ENCODE results near the gene NDUFS6.

The NDUFS6 gene

DNA sequence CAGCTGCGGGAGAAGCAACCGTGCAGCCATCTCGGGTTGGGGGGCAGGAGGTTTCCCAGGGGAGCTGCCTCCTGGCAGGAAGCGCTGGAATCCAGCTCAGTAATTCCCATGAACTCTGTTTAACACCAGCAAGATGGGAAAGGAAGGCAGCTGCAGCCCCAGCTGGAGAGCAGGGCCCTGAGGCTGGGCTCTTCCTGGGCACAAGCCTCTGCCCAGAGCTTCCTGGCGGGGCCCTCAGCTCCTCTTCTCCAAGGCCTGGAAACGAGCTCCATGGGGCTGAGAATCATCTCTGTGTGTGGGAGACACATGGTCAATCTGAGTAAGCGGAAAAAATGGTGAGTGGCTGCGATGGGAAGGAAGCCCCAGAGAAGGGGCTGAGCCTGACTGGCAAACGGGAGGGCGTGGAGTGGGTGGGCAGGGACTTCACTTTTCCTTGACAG lies 7.9 kb upstream of the NDUFS6 start:
- ChIA-PET POLR2A (ENCODE audit: low non-redundant PET) (no interaction called here), CTCF (no interaction called here)
- no peak for DNase-seq (ENCODE audit: low spot score)
- TF ChIP-seq, protein P1, sequence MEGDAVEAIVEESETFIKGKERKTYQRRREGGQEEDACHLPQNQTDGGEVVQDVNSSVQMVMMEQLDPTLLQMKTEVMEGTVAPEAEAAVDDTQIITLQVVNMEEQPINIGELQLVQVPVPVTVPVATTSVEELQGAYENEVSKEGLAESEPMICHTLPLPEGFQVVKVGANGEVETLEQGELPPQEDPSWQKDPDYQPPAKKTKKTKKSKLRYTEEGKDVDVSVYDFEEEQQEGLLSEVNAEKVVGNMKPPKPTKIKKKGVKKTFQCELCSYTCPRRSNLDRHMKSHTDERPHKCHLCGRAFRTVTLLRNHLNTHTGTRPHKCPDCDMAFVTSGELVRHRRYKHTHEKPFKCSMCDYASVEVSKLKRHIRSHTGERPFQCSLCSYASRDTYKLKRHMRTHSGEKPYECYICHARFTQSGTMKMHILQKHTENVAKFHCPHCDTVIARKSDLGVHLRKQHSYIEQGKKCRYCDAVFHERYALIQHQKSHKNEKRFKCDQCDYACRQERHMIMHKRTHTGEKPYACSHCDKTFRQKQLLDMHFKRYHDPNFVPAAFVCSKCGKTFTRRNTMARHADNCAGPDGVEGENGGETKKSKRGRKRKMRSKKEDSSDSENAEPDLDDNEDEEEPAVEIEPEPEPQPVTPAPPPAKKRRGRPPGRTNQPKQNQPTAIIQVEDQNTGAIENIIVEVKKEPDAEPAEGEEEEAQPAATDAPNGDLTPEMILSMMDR (conservative IDR thresholded peaks at IDR 0.05; ENCODE audit: low read depth) = no peak
- H3K27ac ChIP-seq = peak overlapping the region; percentile 12; the same call in 1 of the 2 replicates

DNA sequence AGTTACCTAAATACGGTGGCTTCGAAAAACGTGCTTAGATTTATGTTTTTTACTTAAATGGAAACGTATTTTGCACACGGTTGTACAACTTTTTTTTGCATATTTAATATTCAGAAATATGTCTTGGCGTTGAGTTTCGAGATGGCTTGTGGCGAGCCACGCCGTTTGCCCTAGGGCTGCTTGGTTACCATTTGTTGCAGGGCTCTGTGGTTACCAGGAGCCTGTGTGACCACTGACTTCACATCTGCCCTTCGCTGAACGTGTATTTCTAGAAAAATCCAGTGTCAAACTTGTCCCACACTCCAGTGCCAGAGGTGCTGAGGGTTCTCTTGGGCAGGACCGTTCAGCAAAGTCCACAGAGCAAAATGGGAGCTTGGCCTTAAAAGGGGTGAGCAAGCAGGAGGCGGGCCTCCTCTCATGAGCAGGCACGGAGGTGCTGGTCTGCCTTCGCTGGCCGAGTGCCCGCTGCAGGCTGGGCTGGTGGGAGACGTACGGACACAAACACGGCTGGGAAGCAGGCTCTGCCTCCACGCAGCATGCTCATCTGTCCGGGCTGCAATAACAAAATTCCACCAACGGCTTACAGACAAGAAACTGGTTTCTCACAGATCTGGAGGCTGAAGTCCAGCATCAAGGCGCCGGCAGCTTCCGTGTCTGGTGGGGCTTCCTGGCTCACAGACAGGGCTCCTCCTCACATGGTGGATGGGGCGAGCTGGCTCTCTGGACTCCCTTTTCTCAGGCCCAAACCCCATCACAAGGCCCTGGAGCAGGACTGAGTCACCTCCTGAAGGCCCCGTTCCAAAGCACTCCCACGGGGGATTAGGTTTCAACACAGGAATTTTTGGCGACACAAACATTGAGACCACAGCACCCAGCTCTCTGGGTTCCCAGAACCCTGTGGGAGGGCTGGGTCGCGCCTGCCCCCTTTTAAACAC lies 7.0 kb upstream of the NDUFS6 start:
- ChIA-PET POLR2A (ENCODE audit: low non-redundant PET) (no interaction called here), CTCF (no interaction called here)
- DNase-seq (ENCODE audit: low spot score) = no peak
- TF ChIP-seq, protein P1 (conservative IDR thresholded peaks at IDR 0.05; ENCODE audit: low read depth) = no peak
- H3K27ac ChIP-seq = peak overlapping the region; percentile 13; the same call in 1 of the 2 replicates

DNA sequence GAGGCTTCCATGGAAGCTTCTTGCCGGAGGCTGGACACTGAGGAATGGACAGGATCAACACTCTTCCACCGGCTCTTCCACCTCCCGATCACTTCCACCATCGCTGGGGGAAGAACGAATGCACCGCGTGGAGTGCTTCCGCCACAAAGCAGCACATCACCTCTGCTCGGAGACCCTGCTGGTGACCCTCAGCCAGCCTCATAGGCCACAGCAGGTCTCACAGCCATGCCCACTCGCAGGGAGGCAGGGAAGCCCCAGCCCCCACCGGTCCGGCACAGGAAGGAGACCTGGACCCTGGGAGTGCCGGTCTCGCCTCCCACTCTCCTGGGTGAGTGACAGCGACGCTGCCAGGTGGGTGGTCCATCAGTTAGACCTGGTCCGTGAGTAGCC lies 6.3 kb upstream of the NDUFS6 start:
- no peak for DNase-seq (ENCODE audit: low spot score)
- TF ChIP-seq, protein P1 (conservative IDR thresholded peaks at IDR 0.05; ENCODE audit: low read depth) = no peak
- ChIA-PET POLR2A (ENCODE audit: low non-redundant PET) (no interaction called here), CTCF (no interaction called here)
- H3K27ac ChIP-seq = peak overlapping the region; percentile 13; the same call in 1 of the 2 replicates

- no peak for DNase-seq (ENCODE audit: low spot score)
- ChIA-PET POLR2A (ENCODE audit: low non-redundant PET) (no interaction called here), CTCF (no interaction called here)
- no peak overlapping the region for H3K27ac ChIP-seq
- TF ChIP-seq, protein P1 (conservative IDR thresholded peaks at IDR 0.05; ENCODE audit: low read depth) = no peak
Observed at GRCh38 chr5:1795506-1795905, 5.7 kb upstream of the NDUFS6 start.

GRCh38 chr5:1795931-1796330 lies 5.3 kb upstream of the NDUFS6 start:
- no peak overlapping the region for H3K27ac ChIP-seq
- ChIA-PET POLR2A (ENCODE audit: low non-redundant PET) (no interaction called here), CTCF (no interaction called here)
- TF ChIP-seq, protein P1 (conservative IDR thresholded peaks at IDR 0.05; ENCODE audit: low read depth) = no peak
- no peak for DNase-seq (ENCODE audit: low spot score)

DNA sequence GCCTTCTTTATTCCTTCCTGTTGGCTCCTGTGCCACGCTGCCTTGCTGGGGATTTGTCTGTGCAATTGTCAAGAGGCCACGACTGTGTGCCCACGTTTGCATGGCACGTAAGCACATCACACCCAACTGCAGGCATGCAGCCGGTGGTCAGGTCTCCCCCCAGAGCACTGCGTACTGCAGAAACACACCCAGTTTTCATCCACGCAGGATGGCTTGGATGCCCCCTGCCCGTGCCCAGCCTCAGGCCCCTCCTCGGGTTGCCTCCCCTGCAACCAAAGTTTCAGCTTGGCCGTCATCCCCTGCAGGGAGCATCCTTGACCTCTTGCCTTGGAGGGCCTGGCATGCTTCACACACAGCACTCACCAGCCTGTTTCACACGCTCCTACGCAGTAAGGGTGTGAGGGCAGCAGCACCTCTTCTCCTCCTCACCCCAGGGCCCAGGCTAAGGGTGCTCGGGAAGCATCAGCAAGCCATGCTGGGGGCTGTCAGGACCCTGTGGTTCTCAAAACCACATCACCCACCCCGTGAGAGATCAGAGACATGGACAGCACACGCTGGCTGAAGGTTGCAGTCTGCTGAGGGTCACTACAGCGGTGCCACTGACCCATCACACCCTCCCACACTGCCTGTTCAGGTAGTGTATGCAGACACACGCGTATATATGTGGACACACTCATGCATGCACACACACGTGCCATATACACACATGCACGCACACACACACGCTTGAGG lies 4.7 kb upstream of the NDUFS6 start:
- no peak for DNase-seq (ENCODE audit: low spot score)
- H3K27ac ChIP-seq = peak overlapping the region; percentile 1; the same call in 1 of the 2 replicates
- TF ChIP-seq, protein P1 (conservative IDR thresholded peaks at IDR 0.05; ENCODE audit: low read depth) = no peak
- CTCF ChIA-PET = no interaction called here
- POLR2A ChIA-PET (ENCODE audit: low non-redundant PET) = no interaction called here
